ENCODE results near the gene OVOL1.
A peak's percentile ranks its signal among the peaks of the same experiment; 100 is the strongest.
"Not testable (repeated sequence)": the region's sequence is repeated elsewhere in the genome, so short reads cannot be mapped to it uniquely, and the experiment has no call there.

Gene OVOL1

DNA sequence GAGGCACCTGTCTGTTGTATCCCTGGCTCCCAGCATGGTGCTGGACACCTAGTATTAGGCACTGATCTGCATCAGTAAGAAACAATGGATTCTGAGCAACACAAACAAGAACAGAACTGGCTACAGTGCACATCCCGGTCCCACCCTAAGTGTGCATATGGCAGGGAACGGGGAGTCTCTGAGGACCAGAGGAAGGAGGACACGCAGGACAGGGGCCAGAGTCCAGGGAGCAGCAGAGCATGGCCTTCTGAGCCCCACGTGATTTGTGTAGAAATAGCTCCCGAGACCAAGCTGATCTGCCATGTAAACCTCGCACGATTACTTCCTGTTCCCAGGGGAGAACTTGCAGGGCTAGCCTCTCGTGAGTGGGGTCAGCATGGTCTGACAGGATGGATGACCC, 34.2 kb downstream of the OVOL1 start:
- no peaks in the 10 kb centered on the region for H3K36me3 ChIP-seq (ENCODE audit: insufficient read depth, low read length)
- peaks cover 3% of the 10 kb centered on the region for H3K4me1 ChIP-seq (ENCODE audit: insufficient read depth, low read length)
- no peaks in the 10 kb centered on the region for H3K27me3 ChIP-seq (ENCODE audit: insufficient read depth, low read length)

DNA sequence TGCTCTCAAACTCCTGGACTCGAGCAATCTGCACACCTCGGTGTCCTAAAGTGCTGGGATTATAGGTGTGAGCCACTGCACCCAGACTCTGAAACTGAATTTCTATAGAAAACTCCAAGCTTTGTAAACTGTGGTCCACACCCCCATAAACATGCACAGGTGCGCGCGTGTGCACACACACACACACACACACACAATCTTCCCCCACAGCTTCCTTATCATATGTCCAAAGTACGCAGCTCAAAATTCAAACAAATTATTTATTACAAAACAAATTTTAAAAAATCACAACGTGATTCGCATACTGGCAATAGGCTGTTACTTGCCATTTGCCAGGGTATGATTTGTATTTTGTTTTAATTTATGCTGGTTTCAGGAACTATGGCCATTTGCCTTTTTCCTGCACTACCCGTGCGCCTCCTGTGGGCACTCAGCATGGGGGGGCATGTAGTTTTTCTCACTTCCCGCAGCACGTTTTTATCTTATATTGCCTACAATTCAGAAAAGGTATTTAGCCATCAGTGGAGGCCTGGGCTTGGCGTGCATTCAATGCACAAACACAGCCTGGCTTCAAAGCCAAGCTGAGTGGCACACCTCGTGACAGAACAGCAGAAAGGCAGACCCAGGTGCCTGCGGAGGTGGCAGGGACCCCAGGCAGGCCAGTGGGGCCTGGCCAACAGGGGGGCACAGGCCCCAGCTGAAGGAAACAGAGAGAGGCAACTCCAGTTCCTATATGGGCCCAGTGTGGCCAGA, 36.1 kb downstream of the OVOL1 start:
- H3K36me3 ChIP-seq (ENCODE audit: insufficient read depth, low read length), result no peaks in the 10 kb centered on the region
- no peaks in the 10 kb centered on the region for H3K27me3 ChIP-seq (ENCODE audit: insufficient read depth, low read length)
- no peak overlapping the region for H3K4me3 ChIP-seq (ENCODE audit: low read length)
- H2AFZ ChIP-seq (ENCODE audit: low read depth, low read length), result no peak overlapping the region
- no peaks in the 10 kb centered on the region for H3K4me1 ChIP-seq (ENCODE audit: insufficient read depth, low read length)
- H3K9me3 ChIP-seq (ENCODE audit: low read length), result no peaks in the 10 kb centered on the region

More for the DNA sequence above, 34.2 kb downstream of the OVOL1 start:
- Histone ChIP-seq H2AFZ (ENCODE audit: low read depth, low read length) (no peak overlapping the region), H3K4me3 (ENCODE audit: low read length) (no peak overlapping the region), H3K9me3 (ENCODE audit: low read length) (no peaks in the 10 kb centered on the region)

DNA sequence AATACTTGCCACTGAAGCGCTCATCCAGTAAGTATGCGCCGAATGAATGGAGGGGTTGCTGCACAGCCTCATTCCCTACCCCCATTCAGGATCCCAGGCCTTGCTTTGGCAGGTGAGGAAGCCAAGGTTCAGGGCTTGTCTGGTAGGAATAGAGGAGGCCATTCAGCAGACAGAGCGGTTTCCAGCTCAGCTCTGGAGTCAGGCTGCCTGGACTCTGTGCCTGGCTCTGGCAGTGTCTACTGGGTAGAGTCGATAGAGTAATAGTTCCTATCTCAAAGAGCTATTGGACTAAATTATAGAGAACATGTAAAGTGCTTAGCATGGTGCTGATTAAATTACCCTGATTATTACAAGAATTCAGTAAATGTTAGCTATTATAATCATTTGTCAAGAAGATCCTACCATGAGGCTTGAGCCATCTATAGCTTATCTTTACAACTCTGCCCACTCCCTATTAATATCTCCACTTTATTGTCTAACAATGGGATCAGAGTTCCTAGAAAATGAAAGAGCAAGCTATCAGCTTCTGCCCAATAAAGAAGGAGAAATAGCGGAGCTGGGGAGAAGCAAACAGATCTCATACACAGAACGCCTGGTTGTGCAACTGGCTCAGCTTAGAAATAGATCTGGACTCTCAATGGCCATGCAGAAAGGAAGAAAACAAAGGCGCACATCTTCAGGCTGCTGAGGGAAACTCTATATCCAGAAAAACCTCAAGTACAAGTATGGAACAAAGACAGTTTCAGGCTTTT, 40.3 kb downstream of the OVOL1 start:
- H3K4me3 ChIP-seq (ENCODE audit: low read length), result no peak overlapping the region

DNA sequence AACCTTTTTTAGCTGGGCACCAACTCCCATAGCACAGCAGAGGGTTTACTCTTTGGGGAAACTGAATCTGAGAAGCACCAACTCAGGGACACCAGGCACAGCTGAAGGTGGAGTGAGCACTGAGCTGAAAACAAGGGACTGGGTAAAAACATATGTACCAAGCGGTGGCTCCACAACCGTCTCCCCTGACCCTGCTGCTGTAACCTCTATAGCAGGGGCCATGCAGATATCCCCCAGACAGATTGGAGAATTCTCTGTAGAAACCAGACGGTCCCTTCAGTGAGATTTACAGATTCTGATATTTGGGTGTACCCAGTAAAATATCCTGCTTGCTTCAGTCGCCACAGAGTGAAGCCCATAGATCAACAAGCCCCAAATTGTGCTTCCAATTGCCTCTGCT, 42.6 kb downstream of the OVOL1 start:
- Histone ChIP-seq H3K9me3 (ENCODE audit: low read length) (no peaks in the 10 kb centered on the region), H3K4me1 (ENCODE audit: insufficient read depth, low read length) (peaks cover 8% of the 10 kb centered on the region), H3K36me3 (ENCODE audit: insufficient read depth, low read length) (no peaks in the 10 kb centered on the region), H2AFZ (ENCODE audit: low read depth, low read length) (no peak overlapping the region), H3K4me3 (ENCODE audit: low read length) (no peak overlapping the region), H3K27me3 (ENCODE audit: insufficient read depth, low read length) (no peaks in the 10 kb centered on the region)

More for the DNA sequence above, 40.3 kb downstream of the OVOL1 start:
- H3K9me3 ChIP-seq (ENCODE audit: low read length), result no peaks in the 10 kb centered on the region
- H3K27me3 ChIP-seq (ENCODE audit: insufficient read depth, low read length), result no peaks in the 10 kb centered on the region
- no peak overlapping the region for H2AFZ ChIP-seq (ENCODE audit: low read depth, low read length)
- H3K4me1 ChIP-seq (ENCODE audit: insufficient read depth, low read length), result no peaks in the 10 kb centered on the region
- no peaks in the 10 kb centered on the region for H3K36me3 ChIP-seq (ENCODE audit: insufficient read depth, low read length)

DNA sequence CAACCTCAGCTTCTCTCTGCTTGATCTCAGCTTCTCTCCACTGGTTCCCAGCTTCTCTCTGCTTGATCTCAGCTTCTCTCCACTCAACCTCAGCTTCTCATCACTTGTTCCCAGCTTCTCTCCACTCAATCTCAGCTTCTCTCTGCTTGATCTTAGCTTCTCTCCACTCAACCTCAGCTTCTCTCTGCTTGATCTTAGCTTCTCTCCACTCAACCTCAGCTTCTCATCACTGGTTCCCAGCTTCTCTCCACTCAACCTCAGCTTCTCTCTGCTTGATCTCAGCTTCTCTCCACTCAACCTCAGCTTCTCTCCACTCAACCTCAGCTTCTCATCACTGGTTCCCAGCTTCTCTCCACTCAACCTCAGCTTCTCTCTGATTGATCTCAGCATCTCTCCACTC, 45.4 kb downstream of the OVOL1 start:
- peaks cover 10% of the 10 kb centered on the region for H3K4me1 ChIP-seq (ENCODE audit: insufficient read depth, low read length)
- not testable (repeated sequence) for H2AFZ ChIP-seq (ENCODE audit: low read depth, low read length); H3K4me3 ChIP-seq (ENCODE audit: low read length); H3K36me3 ChIP-seq (ENCODE audit: insufficient read depth, low read length); H3K27me3 ChIP-seq (ENCODE audit: insufficient read depth, low read length); H3K9me3 ChIP-seq (ENCODE audit: low read length)

DNA sequence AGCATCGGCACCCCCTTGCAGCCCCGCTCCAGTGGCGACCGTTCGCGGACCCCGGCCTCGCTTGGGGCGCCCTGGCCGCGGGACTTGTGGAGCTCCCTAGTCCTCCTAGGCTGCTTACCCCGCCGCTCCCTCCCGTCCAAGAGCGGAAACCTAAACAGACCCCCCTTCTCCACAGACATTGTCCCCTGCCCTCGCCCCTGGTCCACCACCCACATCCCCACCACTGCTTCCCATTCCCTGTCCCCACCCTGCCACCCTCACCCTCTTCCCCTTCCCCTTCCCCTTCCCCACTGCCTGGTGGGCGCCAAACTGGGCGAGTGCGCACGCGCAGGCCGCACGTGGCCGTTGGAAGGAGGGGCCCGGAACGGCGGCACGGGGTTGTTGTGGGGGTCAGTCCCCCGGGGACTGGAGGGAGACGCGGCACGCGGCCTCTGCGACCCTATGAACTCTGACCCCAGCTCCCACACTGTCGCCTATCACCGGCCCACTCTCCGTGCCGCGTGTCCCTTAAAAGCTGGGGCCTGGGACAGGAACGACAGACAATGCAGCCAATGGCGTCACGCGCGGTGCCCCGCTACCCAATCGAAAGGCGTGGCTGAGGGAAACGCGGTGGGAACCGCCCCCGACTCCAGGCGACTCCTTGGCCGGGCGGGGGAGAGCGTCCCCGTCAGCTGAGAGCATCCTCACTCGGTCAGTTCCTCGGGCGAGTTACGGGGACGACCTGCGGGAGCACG, 46.6 kb downstream of the OVOL1 start, which contains the start of gene SNX32:
Gene SNX32, plus strand, starts transcription at position 667 of the 734 bp plus-strand sequence. CDS start 103 bp downstream, outside the sequence.
- Histone ChIP-seq H3K9me3 (ENCODE audit: low read length) (no peaks in the 10 kb centered on the region), H3K4me1 (ENCODE audit: insufficient read depth, low read length) (peaks cover 10% of the 10 kb centered on the region), H3K36me3 (ENCODE audit: insufficient read depth, low read length) (no peaks in the 10 kb centered on the region), H2AFZ (ENCODE audit: low read depth, low read length) (peak within 1 kb of the TSS; percentile 9), H3K27me3 (ENCODE audit: insufficient read depth, low read length) (no peaks in the 10 kb centered on the region), H3K4me3 (ENCODE audit: low read length) (peak within 1 kb of the TSS; percentile 50)

DNA sequence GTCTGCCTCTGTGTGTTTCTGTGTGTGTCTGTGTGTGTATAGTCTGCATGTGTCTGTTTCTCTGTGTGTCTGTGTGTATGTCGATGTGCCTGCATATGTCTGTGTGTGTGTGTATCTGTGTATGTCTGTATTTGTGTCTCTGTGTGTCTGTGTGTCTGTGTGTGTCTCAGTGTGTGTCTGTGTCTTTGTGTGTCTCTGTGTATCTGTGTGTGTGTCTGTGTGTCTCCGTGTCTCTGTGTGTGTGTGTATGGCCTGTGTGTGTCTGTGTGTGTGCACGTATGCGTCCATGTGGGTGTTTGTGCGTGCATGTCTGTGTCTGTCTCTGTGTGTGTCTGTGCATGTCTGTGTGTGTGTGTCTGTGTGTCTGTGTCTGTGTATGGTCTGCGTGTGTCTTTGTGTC, 47.3 kb downstream of the OVOL1 start:
- Histone ChIP-seq H2AFZ (ENCODE audit: low read depth, low read length) (peak overlapping the region; percentile 9), H3K36me3 (ENCODE audit: insufficient read depth, low read length) (no peaks in the 10 kb centered on the region), H3K9me3 (ENCODE audit: low read length) (no peaks in the 10 kb centered on the region), H3K27me3 (ENCODE audit: insufficient read depth, low read length) (no peaks in the 10 kb centered on the region), H3K4me3 (ENCODE audit: low read length) (peak overlapping the region; percentile 50), H3K4me1 (ENCODE audit: insufficient read depth, low read length) (peaks cover 10% of the 10 kb centered on the region)

DNA sequence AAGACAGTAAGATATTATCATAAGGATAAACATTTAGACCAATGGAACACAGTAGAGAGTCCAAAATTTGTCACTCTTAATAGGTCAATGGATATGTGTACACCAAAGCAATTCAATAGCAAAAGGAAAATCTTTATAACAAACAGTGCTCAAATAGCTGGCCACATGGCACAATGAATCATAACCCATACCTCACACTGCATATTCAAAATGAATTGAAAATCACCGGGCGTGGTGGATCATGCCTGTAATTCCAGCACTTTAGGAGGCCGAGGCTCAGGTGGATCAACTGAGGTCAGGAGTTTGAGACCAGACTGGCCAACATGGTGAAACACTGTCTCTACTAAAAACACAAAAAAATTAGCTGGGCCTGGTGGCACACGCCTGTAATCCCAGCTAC, 55.3 kb downstream of the OVOL1 start:
- H3K27me3 ChIP-seq (ENCODE audit: insufficient read depth, low read length), result no peaks in the 10 kb centered on the region
- H3K4me3 ChIP-seq (ENCODE audit: low read length), result no peak overlapping the region
- no peaks in the 10 kb centered on the region for H3K4me1 ChIP-seq (ENCODE audit: insufficient read depth, low read length)
- H2AFZ ChIP-seq (ENCODE audit: low read depth, low read length), result no peak overlapping the region
- no peaks in the 10 kb centered on the region for H3K9me3 ChIP-seq (ENCODE audit: low read length)
- H3K36me3 ChIP-seq (ENCODE audit: insufficient read depth, low read length), result no peaks in the 10 kb centered on the region

DNA sequence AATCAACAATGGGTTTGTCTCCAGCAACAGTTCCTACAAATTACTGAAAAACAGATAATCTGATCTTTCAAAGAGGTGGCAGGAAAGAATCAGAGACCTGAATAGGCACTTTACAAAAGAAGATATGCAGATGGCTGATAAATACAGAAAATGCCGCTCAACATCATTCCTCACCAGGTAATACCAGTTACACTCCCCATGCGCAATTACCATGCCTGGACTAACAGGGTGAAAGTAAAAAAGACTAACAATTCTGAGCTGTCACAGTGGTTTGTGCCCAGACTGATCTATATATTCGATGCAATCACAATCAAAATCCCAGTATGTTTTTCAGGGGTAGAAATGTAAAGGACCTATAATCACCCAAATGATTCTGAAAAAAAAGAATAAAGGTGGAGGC, 56.9 kb downstream of the OVOL1 start:
- H3K4me3 ChIP-seq (ENCODE audit: low read length), result no peak overlapping the region
- H2AFZ ChIP-seq (ENCODE audit: low read depth, low read length), result no peak overlapping the region
- H3K27me3 ChIP-seq (ENCODE audit: insufficient read depth, low read length), result no peaks in the 10 kb centered on the region
- no peaks in the 10 kb centered on the region for H3K4me1 ChIP-seq (ENCODE audit: insufficient read depth, low read length)
- no peaks in the 10 kb centered on the region for H3K9me3 ChIP-seq (ENCODE audit: low read length)
- no peaks in the 10 kb centered on the region for H3K36me3 ChIP-seq (ENCODE audit: insufficient read depth, low read length)

DNA sequence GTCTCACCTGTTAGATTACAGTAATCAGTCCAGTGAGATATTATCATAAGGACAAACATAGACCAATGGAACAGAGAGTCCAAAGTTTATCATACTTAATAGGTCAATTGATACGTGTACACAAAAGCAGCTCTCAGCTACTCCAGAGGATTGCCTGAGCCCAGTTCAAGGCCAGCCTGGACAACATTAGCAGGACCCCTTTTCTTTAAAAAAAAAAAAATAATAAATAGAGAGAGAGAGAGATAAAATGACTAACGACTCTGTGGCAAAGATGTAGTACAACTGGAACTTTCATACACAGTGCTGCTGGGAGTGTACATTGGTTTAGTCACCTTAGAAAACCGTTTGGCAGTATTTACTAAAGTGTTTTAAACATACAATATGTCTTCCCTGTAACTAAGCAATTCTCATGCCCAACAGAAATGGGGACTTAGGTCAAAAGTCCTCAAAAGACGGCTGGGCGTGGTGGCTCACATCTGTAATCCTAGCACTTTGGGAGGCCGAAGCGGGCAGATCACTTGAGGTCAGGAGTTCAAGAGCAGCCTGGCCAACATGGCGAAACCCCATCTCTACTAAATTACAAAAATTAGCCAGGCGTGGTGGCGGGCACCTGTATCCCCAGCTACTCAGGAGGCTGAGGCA, 57.5 kb downstream of the OVOL1 start:
- Histone ChIP-seq H3K27me3 (ENCODE audit: insufficient read depth, low read length) (no peaks in the 10 kb centered on the region), H3K36me3 (ENCODE audit: insufficient read depth, low read length) (no peaks in the 10 kb centered on the region), H3K4me1 (ENCODE audit: insufficient read depth, low read length) (no peaks in the 10 kb centered on the region), H3K9me3 (ENCODE audit: low read length) (no peaks in the 10 kb centered on the region), H2AFZ (ENCODE audit: low read depth, low read length) (no peak overlapping the region), H3K4me3 (ENCODE audit: low read length) (no peak overlapping the region)

All from neuron (in vitro differentiated cells).